GM19035 (cell line): Measurements from ENCODE around the gene MGST3.
"Not testable (repeated sequence)": the region's sequence is repeated elsewhere in the genome, so short reads cannot be mapped to it uniquely, and the experiment has no call there.

Experiments
- ATAC-seq: cut with Tn5 transposase; IDR thresholded peaks from one replicate; pipeline ENCODE4 v1.9.1; 2021; ENCODE audit not compliant: unreplicated experiment

The MGST3 gene

GRCh38 chr1:165630629-165631341, at the start of gene MGST3:
Gene MGST3, plus strand, starts transcription at chr1:165631234. Its CDS starts 18,614 bp downstream, at chr1:165649848.
- peak; percentile 91 for ATAC-seq

- ATAC-seq: no peak
Observed at GRCh38 chr1:165581926-165582325, 49.1 kb upstream of the MGST3 start.

DNA sequence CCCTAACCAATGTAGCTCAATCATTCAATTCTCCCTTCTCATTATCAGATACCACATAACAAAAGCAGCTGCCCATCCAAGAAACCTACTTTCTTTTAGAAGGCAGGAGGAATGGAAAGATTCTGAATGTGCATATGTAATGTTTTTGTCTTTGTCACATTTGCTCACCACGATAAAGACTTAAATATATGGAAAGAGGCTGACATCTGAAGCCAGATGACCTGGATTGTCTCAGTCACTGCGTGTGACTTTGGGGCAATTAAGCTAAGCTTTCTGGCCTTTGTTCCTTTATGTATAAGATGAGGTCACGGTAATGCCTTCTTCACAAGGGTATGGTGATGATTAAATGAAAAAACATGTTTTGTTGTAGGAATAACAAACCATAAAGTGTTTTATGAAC, 44.6 kb upstream of the MGST3 start:
- ATAC-seq: no peak

DNA sequence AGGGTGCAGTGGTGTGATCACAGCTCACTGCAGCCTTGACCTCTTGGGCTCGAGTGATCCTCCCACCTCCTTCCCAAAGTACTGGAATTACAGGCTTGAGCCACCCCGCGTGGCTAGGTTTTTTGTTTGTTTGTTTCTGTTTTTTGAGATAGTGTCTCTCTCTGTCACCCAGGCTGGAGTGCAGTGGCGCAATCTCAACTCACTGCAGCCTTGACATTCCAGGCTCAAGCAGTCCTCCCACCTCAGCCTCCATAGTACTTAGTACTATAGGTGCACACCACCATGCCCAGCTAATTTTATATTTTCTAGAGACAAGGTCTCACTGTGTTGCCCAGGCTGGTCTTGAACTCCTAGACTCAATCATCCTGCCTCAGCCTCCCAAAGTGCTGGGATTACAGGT, 39.6 kb upstream of the MGST3 start:
- not testable (repeated sequence) for ATAC-seq

DNA sequence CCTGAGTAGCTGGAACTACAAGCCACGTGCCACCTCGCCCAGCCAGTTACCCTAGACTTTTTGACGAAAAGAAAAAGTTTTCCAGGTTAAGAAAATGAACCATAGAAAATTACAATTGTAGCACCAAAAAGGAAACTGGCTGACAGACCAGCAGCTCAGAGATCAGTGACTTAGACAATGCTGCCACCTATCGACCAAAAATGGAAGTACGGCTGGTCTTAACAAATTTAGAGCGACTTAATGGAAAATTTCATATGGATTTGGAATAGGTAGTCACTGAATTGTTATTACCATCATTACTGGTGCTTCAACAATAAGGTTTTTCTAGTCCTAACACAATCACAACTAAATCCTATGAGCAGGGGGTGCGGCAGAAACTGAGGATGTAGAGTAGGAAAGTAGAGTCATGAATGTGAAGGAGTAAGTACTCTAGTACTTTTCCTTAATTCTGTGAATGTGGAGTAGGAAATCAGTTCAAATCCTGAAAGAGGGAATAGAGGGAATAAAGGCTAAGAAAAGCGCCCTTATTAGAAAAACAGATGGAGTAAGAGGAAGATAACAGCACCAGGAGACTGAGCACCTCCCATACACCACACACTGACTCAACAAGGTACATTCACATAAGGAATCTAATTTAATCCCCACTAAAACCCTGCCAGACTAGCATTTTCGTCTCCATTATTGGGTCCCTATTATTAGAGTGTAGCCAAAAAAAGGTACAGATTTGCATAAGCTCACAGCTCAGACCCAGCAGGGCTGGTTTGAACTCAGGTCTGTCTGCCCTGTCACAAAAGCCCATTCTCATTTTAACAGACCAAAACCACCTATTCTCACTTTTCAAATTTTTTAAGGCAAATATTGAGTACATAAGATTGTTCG, 37.9 kb upstream of the MGST3 start:
- peak; percentile 41 for ATAC-seq

DNA sequence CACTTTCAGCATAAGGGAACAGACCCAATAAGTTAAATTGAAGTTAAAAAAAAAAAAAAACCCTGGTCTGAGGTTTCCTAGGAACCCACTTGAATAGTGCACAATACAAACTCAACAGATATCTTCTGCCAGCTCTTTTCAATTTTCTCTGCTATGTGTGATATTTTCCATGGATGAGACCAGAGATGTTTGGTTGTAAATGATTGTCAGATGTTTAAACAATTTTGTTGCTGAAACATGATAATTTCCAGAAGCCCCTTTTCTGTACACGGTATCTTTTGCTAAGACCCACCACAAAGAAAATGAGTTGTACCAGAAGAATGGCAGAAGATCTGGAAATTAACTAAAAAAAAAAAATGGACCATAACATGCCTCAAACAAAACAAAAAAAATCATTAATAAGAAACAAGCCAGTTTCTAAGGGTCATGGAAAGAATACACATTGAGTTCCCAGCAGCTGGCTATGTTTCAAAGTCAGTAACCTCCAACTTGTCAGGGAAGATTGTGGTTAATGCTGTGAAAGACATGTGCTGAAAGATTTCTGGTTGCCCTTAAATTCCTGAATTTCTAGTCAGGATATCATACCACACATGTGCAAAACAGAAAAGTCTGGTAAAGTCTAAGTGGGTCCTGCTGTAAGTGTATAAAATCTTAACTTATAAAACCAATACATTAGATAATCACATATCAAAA, 35.6 kb upstream of the MGST3 start:
- ATAC-seq: no peak

DNA sequence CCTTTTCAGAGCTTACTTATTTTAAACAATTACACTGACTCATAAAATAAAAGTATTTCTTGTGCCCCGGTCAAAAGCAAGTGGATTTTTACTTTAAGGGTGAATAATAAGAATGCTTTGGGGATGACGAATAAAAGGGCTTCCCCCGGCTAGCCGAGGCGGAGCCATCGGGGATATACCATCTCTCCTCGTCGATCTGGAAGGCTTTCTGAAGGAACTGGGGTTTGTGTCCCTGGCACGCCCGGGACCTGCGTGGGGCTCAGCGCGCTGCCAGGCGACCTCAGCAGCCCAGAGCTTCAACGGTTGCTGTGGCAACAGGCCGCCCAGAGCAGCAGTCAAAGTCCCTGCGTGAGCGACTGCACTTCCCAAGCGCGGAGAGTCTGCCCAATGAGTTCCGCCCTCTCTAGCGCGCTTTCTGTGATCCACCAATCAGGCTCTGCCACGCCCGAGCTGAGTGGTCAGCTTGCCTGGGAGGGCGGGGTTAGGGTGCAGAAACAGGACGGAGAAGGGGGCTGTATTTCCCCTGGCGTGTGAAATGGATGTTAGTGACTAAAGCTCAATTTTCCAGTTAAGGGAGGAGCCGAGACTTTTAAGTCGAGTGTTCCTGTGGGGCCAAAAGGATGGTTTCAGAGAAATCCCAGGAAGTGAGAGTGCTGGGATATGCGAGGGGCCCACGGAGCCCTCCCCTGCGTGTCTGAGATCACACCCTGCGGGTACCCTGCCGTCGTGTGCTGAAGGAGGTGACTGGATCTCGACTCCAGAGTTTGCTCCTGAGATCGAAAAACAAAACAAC, 33.0 kb upstream of the MGST3 start:
- ATAC-seq: peak; percentile 99

DNA sequence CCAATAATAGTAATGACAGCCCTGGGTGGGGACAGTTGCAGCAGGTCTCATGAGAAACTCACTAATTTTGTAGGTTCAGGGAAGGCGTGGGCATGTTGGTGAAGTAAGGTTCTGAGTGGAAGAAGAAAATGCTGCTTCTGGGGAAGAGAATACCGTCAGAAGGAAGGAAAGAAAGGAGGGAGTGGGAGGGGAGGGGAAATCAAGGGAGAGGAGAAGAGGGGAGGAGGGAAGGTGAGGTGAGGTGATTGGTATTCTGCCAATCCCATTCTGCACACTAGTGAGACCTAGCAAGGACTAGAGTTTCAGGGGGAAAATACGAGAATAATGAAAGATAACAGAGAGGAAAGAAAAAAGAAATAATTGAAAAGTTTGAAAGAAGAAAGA, 32.4 kb upstream of the MGST3 start:
- ATAC-seq: no peak

- ATAC-seq: no peak
Observed at GRCh38 chr1:165600793-165601192, 30.2 kb upstream of the MGST3 start.

GRCh38 chr1:165603810-165604209, 27.2 kb upstream of the MGST3 start:
- ATAC-seq: no peak

- no peak for ATAC-seq
Observed at GRCh38 chr1:165605246-165605645, 25.8 kb upstream of the MGST3 start.

DNA sequence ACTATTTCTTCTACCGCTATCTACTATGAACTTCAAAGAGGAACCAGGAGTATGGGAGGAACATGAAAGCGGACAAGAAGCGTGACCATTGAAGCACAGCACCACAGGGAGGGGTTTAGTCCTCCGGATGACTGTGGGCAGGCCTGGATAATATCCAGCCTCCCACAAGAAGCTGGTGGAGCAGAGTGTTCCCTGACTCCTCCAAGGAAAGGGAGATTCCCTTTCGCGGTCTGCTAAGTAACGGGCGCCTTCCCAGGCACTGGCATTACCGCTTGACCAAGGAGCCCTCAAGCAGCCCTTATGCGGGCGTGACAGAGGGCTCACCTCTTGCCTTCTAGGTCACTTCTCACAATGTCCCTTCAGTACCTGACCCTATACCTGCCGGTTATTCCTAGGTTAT, 24.4 kb upstream of the MGST3 start:
- not testable (repeated sequence) for ATAC-seq

DNA sequence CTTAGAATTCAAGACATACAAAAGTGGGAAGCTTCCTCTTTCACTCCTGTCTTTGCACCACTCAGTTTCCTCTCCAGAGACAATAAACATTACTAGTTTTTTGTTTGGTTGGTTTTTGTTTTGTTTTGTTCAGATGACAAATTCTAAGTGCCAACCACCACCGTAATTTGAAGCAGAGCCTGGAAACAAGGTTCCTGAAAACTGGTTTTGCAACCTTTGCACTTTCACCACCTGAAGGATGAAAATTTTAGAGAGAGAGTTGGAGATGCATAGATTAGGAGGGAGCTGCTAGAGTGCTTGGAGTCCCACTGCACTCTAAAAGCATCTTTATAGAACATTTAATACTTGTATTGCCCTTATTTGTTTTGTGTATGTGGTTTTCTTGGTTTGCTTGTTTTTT, 20.2 kb upstream of the MGST3 start:
- ATAC-seq: no peak

GRCh38 chr1:165612062-165612461, 19.0 kb upstream of the MGST3 start:
- ATAC-seq: no peak

GRCh38 chr1:165616054-165616612, 14.9 kb upstream of the MGST3 start:
- ATAC-seq: no peak

DNA sequence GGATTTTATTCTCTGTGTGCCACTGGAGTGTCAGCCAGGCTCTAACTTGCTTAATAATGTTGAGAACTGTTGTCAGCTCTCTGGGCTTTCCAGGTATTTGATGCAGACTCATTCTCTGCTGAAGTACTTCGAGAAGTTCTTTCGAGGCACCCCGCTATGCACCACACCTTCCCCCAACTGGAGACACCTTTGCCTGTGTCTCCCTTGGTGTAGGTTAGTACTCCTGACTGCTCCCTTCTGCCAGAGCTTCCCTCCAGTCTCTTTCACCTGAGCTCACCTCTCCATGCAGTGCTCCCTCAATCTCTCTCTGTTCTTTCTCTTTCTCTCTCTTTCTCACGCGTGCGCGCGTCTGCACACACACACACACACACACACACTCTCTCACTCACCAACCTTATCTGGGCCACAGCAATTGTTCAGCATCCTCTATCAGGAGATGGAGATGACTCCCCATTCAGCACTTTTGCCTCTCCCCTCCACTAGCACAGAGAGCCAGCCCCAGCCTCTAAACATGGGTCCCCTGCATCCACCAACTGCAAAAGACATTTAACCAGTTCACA, 14.0 kb upstream of the MGST3 start:
- no peak for ATAC-seq

- no peak for ATAC-seq
Observed at GRCh38 chr1:165619647-165620151, 11.3 kb upstream of the MGST3 start.

GRCh38 chr1:165623624-165624023, 7.4 kb upstream of the MGST3 start:
- no peak for ATAC-seq

- ATAC-seq: no peak
Observed at GRCh38 chr1:165624441-165624840, 6.6 kb upstream of the MGST3 start.
